NK-92 (cell line): ENCODE measurements around the gene B4GALT1.

ENCODE experiments used
- DNase-seq: peaks from one replicate; lab custom pipeline; 2025; ENCODE audit not compliant: unreplicated experiment; lab: John Stamatoyannopoulos, UW

Gene B4GALT1

DNA sequence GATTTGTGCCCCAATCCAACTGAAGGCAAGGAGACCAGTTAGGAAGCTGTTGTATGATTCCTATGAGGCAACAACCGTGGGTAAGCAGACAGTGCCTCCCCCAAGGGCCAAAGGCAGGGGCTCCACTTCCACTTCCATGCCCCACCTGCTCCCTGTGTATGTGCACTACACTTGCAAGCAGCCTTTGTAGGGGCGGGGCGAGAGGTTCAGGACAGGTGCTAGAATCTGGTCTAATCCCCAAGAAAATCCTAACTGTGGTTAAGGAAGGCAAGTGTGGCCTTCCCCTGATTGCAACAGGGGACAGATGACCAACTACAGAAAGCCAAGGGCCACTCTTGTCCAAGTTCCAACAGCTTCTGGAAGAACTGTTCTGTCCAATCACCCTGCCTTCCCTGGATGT lies 41.7 kb downstream of the B4GALT1 start:
- no peak for DNase-seq

DNA sequence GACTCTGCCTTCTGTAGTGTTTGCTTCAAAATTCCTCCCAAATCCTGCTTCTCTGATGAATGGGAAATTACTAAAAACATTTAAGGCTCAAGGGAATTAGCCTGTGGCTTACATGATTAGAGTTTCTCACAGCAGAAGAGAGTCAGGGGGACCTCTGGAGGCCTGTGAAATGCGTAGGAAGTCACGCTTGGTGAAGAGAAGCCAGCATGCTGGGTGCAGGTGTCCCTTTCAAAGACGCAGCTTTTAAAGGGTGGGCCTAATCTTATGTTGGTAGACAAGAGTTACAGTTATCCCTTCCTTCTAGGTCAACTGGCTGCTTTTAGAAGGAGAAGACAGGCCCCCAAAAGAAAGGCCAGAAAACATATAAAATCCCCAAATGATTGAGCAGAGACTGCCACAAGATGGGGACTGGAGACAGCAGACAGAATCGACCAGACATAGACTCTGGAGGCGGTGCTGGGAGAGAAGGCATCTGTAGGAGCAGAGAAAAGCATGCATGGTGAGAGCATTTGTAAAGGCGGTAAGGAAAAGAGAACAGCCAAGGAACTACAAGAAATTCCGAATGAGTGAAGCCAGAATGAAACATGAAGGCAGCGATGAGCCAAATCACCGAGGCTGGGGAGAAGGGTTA lies 42.3 kb downstream of the B4GALT1 start:
- no peak for DNase-seq

DNA sequence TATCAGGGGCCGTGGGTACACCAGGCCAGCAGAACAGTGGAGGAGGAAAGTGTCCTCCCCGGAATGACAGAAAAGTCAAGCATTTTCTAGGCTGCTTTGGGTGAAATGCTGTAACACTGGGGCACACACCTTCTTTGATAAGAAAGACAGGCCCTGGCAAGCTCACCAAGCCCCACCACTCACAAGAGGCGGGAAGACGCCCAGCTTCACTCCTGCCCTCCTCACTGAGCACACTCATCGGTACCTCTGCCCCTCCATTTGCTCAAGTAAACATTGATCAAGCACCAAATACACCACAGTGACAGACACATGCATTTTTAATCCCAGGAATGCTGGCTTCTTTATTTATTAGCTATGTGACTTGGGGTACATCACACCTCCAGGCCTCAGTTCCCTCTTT lies 43.1 kb downstream of the B4GALT1 start:
- no peak for DNase-seq

DNA sequence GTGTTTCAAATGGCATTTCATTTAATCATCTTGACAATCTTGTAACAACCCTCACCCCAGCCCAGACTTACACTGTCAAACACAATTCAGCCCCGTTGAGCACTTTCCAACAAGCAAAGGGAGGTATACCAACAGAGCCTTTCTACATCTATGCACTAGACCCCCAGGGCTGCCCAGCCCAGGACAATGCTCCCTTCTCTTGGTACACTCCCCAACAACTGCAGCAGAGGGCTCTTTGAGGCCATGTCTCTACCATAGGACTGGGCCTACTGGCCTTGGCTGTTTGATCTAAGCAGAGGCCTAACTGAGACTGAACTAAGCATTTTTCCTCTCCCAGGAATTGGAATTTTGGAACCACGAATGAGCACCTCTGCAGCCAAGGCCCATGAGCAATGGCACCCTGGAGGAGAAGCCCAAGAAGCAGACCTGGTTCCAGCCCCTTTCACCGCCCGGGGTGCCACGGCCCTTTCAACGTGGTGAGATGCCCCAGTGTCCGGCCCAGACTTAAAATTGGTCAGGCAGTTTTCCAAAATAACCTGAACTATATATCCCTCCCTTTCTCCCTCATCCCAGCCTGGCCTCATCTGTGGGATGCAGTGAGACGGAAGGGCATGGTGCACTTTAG lies 43.6 kb downstream of the B4GALT1 start:
- no peak for DNase-seq

DNA sequence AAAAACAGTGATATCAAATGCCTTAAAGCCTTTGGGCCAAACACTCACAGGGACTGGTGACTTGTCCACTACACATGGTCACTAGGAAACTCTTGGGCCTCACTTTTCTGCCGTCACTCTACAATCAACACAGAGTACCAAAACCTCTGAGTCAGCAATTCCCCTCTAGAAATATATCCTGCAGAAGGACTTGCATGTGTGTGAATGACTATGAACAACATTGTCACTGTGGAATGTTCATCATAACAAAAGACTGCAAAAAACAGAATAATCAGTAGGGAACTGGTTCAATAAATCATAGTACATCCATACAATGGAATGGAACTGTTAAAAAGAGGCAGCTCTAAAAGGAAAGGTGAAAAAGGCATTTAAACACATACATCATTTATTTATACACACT lies 46.5 kb downstream of the B4GALT1 start:
- DNase-seq: no peak

DNA sequence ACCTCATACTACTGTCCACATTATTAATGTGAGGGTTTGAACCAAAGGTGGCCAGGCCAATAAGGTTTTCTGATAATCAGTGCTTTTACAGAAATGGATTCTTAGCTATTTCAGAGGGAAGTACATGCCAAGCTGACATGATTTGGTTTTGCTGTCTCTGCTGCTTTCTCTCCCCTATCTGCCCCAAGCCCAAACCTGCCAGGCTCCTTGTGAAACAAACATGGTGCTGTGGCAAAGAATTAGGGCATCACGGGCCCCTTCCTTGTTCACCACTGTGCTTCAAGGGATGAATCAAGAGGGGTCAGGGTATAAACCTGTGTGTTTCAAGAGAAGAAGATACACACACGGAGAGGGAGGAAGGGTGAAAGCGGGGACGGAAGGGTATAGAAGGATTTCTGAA lies 49.3 kb downstream of the B4GALT1 start:
- DNase-seq: no peak

DNA sequence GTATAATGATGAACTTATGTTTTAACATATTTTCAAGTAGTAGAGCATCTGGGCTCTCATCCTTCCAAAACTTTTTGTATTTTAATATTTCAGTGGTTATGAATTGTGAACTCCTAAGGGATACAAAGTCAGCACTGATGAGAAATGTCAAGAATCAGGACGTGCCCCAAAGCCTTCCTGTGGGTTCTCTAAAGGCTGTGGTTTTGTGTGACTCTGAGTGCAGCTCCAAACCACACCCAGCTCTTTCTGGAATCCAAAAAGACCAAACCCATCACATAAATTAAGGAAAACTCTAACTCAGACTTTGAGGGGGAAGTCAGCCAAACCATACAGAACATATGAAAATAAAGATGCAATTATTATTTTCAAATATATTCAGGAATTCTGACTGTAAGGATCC lies 49.8 kb downstream of the B4GALT1 start:
- DNase-seq: no peak

DNA sequence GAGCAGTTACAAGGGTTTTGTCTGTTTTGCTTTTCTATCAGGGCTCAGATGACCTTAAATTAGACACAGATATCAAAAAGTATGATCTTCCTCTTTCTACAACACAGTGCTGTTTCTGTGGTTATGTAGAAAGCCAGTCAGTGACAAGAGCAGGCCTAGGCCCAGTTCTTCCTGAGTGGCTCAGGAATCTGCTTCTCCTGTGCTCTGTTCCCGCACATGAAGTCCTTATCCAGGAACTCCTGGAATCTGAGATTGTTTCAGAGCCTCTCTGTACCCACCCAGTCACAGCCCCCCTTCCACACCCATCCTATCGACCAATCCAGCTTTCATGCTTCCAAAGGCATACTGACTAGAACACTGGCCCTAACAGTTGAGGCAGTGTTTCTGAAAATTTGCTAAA lies 50.3 kb downstream of the B4GALT1 start:
- DNase-seq: no peak

DNA sequence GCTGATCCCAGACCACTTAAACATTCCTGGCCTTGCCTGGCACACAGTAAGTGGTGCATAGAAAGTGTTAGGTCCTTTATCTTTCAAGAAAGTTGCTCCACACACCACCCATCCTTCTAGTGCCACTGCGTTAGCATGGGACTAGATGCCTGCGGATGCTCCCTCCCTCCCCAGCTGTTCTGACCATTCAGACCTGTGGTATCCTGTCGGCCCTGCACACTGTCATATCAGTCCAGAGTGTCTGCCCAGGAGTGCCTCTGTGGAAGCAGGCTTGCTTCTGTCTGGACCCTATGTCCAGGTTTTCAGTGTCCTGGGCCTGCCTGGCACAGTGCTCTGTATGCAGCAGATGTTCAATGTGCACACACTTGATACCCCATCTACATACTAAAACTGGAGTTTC lies 52.4 kb downstream of the B4GALT1 start:
- DNase-seq: no peak

DNA sequence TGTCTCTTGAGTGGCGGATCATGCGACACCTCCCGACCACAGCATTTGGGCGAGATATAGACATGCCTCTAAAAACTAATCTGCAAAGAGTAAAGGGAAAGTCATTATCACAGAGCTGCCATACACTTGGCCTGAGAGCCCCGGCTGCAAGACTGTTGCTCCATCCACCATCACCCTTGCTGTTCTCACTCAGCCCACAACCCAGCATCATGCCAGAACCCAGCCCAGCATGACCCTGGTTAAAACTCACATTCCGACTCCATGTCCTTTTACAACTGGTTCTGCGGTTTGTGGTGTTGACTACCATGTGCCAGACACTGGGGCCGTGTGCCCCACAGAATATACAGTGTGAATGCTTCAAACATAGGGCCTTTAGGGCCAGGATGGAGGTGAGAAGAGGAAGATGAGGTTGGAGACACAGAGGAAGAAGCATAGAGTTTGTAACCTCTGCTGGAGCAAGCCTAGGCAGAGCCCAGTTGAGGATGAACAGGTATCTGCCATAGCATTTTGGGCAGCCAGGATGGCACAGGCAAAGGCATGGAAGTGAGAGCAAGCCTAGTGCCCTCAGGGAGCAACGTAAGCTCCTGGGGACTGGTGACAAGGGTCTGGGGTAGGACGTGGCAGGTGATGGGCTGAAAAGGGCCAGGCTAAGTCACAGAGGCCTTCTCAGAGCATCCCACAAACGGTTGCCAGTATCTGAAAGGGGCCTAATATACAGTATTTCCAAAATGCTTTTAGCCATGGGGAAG lies 53.2 kb downstream of the B4GALT1 start:
- no peak for DNase-seq

DNA sequence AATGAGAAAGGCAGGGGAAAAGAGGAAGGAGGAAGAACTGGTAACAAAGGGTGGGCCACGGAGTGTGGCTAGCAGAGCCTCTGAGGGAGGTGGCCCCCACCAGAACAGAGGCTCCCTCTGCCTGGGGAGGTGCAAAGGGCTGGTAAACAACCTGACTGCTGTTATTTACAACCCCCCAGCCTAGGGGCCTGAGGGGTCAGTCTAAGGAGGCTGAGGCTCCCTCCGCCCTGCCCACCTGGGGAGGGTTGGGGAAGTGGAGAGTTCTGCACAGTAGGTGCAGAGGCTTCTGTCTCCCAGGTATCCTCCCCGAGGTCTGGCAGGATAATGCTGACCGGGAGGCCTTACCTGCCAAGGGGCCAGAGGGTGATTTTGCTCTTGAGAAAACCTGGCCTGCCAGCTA lies 55.0 kb downstream of the B4GALT1 start:
- DNase-seq: no peak

DNA sequence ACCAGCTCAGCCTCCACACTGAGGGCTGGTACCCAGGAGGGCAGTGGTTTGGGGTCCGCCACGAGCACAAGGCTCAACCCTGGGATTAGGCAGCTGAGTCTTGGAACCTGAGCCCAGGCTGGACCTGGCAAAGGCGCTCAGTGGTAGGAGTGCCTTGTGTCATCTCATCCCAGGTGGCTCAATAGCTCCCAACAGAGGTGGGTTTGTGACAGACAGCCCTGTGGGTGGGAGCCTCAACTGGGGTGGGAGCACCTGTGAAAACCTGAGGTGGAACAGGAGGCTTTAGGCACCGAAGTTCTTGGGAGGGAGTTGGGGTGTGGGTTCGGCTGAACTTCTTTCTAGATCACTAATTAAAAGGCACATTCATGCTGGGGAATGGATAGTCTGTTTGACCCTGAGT lies 55.5 kb downstream of the B4GALT1 start:
- no peak for DNase-seq

DNA sequence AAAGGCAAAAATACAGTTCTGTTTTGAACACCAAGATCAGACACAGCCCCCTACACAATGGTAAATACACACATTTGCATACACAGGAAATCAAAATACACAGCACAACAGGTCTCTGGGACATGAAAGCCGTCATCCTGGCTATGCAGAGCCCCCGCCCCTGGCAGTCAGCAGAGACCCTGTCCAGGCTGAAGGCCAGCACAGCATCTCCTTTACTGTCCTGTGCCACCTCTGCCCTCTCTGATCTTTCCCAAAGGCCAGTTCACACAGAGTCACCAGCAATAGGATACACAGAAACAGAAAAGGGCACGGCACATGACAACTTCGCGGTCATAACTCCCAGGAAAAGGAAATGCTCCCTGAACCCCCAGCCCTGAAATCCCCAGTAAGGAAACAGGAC lies 56.5 kb downstream of the B4GALT1 start:
- no peak for DNase-seq

DNA sequence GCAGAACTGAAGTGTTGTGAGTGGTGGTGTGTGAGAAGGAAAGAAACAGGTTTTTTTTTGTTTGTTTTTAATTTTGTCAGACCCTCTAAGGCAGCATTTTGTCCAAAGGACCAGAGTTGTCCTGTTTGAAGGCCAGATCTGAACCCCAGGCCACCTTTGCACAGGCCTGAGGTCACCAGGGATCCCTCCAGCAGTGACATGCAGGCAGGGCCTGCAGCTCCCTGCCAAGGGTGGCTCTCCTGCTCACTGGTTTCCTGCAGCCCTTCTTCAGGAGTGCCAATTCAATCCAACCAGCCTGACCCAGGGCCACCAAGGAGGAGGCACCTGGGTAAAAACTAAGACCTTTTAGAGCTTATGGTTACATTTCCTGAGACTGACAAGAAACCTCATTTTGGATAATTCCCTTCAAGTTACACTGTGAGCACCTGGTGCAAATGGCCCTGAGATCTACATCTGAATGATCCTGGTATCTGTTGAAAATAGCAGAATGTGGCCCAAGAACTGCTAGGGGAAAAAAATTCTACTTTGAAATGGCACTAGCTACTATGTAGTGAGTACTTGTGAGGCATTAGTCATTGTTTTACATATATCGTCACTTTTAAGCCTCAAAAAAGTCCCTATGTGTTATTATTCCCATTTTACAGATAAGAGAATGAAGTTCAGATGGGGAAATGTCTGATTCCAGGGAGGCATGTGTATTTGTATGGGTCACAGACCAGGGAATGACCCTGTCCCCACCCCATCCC lies 57.1 kb downstream of the B4GALT1 start:
- DNase-seq: no peak

DNA sequence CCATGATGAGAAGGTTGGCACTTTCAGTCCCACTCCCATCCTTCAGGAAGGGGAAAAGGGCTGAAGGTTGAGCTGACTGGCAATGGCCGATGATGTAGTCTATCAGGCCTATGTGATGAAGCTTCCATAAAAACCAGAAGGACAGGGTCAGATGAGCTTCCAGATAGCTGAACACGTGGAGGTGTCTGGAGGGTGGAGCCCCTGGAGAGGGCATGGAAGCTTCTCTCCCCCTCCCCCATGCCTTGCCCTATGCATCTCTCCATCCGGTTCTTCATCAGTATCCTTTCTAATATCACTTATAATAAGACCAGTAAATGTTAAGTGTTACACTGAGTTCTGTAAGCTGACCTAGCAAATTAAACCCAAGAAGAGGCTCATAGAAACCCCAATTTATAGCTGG lies 58.0 kb downstream of the B4GALT1 start:
- no peak for DNase-seq

DNA sequence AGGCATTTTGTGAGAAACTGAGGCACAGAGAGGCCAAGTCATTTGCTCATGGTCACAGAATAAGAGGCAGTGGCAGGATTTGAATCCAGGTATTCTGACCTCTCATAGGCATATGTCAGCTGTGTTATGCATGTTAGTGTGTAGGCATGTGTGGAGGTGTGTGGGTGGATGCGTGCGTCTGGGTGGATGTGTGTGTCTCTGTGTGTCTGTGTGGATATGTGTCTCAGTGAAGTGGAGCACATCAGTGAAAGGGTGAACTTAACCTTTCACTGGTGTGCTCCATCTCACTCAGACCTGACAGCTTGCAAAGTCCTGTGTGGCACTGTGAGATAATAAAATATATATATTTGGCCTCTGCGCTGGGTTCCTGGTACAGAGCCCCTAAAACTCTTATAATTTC lies 58.7 kb downstream of the B4GALT1 start:
- DNase-seq: no peak

DNA sequence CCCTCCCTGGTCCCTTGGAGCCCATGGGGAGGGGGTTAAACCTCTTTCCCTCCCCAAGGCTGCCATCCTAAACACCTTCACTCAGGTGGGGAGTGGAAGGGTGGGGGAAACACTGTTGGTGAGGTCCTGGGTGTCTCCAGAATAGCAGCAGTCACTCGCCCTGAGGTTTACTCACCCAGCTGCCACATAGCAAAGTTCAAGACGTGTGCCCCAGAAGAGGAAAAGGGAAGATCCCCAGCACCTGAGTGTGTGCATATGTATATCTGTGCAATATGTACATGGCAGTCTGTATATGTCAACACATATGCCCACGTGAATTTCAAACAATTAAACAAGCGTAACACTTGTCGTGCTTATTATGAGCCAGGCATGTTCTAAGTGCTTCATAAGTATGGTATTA lies 59.4 kb downstream of the B4GALT1 start:
- no peak for DNase-seq

DNA sequence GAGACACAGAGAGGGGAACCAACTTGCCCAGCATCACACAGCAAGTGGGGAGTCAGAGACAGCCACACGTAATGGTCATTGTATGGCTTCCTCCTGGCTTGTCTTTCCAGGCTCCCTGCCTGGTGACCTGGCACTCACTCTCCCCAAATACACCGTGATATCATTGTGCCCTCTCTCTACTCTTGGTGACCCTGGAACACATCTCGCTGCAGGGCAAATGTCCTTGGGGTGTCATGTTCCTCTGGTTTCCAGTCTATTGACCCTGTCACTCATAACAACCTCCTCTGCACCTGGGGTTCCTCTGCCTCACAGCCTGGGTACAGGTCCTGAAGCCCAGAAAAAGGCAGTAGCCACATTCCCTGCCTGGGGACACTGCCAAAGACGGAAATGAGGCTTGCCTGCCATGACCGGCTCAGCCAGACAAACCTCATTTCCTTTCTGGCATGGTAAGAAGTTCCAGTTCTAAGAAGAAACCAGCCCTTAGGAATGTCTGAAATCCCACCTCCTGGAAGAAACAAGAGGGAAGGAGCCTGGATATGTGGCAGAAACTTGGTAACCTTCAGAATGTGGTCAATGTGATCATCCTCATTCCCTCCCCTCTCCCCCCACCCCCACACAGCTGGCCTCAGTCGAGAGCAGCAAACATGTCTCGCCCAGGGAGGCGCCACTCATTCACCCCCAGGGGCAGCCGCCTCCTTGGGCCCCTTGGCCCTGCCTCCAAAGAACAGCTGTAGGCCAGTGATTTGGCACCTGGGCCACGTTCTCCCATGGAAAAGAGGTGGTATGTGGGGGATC lies 60.1 kb downstream of the B4GALT1 start:
- DNase-seq: no peak

DNA sequence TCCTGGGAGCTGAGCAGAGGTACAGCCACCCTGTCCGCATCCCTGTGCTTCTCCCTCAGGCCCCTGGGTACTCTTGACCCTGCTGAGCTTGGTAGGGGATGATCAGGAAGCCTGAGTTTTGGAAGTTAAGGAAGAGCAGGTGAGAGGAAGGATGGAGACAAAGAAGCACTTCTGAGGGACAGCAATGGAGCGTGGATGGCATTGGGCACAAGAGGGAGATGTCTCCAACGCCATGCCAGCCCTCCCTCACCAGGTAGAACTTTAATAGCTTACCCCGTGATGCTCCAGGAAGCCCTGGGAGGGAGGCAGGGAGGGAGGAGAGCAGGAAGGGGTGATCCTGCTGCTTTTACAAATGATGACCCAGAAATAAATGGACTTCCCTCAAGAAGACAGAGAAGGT lies 60.8 kb downstream of the B4GALT1 start:
- DNase-seq: no peak

DNA sequence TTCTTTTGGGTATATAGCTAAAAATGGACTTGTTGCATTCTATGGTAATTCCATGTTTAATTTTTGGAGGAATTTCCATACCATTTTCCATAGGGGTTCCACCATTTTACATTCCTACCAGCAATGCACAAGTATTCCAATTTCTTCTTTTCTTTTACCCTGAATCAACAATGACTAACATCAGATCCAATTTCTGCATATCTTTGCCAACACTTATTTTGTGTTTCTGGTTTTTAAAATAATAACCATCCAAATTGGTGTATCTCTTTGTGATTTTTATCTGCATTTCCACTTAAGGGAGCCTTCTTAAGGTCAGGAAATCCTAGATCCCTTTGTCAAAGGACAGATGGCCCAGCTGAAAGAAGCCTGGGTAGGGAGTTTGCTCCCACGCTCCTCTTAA lies 61.2 kb downstream of the B4GALT1 start:
- DNase-seq: no peak

DNA sequence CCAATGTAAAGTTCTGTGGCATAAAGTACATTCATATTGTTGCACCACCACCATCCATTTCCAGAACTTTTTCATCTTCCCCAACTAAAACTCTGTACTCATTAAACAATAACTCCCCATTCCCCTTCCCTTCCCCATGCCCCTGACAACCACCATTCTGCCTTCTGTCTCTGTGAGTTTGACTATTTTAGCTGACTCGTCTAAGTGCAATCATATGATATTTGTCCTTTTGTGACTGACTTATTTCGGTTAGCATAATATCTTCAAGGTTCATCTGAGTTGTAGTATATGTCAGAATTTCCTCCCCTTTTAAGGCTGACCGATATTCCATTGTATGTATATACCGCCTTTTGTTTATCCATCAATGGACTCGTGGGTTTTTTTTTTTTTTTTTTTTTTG lies 61.6 kb downstream of the B4GALT1 start:
- DNase-seq: no peak
